GM12864 (cell line): ENCODE results near the gene KLF3.
"Not testable (repeated sequence)": the region's sequence is repeated elsewhere in the genome, so short reads cannot be mapped to it uniquely, and the experiment has no call there.

Experiments
- DNase-seq: peaks from one replicate; pipeline ENCODE4 v3.0.0-alpha.2; 2011; ENCODE audit warnings: low read depth
- H3K4me3 ChIP-seq: 2 replicates; pipeline ENCODE4 v1.5.1; 2011; ENCODE audit warnings: mild to moderate bottlenecking, low read depth, low read length, control low read depth
- CTCF ChIP-seq: IDR thresholded peaks from 2 replicates; pipeline ENCODE4 v1.5.1; 2011; ENCODE audit warnings: low read depth, mild to moderate bottlenecking, moderate library complexity, low read length, control low read depth, inconsistent platforms; ENCODE audit errors: missing control alignments

Gene KLF3

GRCh38 chr4:38620527-38621027, 43.4 kb upstream of the KLF3 start:
- DNase-seq = no peak
- H3K4me3 ChIP-seq = no peak overlapping the region
- TF ChIP-seq CTCF = no peak

GRCh38 chr4:38621028-38621684, 42.8 kb upstream of the KLF3 start:
- TF ChIP-seq CTCF = no peak
- DNase-seq = no peak
- H3K4me3 ChIP-seq = no peak overlapping the region

- TF ChIP-seq CTCF = no peak
- no peak for DNase-seq
- H3K4me3 ChIP-seq = no peak overlapping the region
Measured at GRCh38 chr4:38621831-38622230, 42.2 kb upstream of the KLF3 start.

GRCh38 chr4:38622340-38622739, 41.7 kb upstream of the KLF3 start:
- not testable (repeated sequence) for H3K4me3 ChIP-seq, DNase-seq

- no peak for DNase-seq
- no peak for TF ChIP-seq CTCF
- H3K4me3 ChIP-seq = no peak overlapping the region
Measured at GRCh38 chr4:38623260-38623659, 40.7 kb upstream of the KLF3 start.

GRCh38 chr4:38624311-38624710, 39.7 kb upstream of the KLF3 start:
- TF ChIP-seq CTCF = no peak
- H3K4me3 ChIP-seq = no peak overlapping the region
- DNase-seq = no peak

GRCh38 chr4:38625508-38625907, 38.5 kb upstream of the KLF3 start:
- no peak for TF ChIP-seq CTCF
- H3K4me3 ChIP-seq = no peak overlapping the region
- DNase-seq = no peak

- not testable (repeated sequence) for H3K4me3 ChIP-seq, DNase-seq
Measured at GRCh38 chr4:38626901-38627444, 37.0 kb upstream of the KLF3 start.
